GM12864 (cell line): ENCODE results near the gene GNAS-AS1.

Source experiments
- DNase-seq: peaks from one replicate; pipeline ENCODE4 v3.0.0-alpha.2; 2011; ENCODE audit warnings: low read depth
- H3K4me3 ChIP-seq: 2 replicates; pipeline ENCODE4 v1.5.1; 2011; ENCODE audit warnings: mild to moderate bottlenecking, low read depth, low read length, control low read depth
- TF ChIP-seq, protein P1 (sequence below): IDR thresholded peaks from 2 replicates; pipeline ENCODE4 v1.5.1; 2011; ENCODE audit warnings: low read depth, mild to moderate bottlenecking, moderate library complexity, low read length, control low read depth, inconsistent platforms; ENCODE audit errors: missing control alignments

The GNAS-AS1 gene

DNA sequence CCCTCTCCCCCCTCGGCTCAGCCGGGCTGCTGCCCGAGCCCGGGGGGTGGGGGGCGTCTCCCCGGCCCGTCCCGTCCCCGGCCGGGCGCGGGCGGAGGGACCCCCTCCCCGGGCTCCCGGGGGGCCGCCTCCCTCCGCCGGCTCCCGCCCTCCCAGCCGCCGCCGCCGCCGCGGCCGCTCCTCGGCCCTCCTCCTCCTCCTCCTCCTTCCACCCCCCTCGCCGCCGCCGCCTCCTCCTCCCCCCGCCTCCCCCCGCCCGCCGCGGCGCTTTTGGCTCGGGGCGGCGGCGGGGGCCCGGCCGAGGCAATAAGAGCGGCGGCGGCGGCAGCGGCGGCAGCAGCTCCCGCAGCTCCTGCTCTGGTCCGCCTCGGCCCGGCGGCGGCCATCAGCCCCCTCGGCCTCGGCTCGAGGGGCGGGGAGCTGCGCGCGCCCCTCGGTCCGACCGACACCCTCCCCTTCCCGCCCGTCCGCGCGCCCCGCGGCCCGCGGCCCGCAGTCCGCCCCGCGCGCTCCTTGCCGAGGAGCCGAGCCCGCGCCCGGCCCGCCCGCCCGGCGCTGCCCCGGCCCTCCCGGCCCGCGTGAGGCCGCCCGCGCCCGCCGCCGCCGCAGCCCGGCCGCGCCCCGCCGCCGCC lies 40.5 kb upstream of the GNAS-AS1 start:
- DNase-seq = no peak
- TF ChIP-seq, protein P1, sequence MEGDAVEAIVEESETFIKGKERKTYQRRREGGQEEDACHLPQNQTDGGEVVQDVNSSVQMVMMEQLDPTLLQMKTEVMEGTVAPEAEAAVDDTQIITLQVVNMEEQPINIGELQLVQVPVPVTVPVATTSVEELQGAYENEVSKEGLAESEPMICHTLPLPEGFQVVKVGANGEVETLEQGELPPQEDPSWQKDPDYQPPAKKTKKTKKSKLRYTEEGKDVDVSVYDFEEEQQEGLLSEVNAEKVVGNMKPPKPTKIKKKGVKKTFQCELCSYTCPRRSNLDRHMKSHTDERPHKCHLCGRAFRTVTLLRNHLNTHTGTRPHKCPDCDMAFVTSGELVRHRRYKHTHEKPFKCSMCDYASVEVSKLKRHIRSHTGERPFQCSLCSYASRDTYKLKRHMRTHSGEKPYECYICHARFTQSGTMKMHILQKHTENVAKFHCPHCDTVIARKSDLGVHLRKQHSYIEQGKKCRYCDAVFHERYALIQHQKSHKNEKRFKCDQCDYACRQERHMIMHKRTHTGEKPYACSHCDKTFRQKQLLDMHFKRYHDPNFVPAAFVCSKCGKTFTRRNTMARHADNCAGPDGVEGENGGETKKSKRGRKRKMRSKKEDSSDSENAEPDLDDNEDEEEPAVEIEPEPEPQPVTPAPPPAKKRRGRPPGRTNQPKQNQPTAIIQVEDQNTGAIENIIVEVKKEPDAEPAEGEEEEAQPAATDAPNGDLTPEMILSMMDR = no peak
- H3K4me3 ChIP-seq = peak overlapping the region; percentile 79

DNA sequence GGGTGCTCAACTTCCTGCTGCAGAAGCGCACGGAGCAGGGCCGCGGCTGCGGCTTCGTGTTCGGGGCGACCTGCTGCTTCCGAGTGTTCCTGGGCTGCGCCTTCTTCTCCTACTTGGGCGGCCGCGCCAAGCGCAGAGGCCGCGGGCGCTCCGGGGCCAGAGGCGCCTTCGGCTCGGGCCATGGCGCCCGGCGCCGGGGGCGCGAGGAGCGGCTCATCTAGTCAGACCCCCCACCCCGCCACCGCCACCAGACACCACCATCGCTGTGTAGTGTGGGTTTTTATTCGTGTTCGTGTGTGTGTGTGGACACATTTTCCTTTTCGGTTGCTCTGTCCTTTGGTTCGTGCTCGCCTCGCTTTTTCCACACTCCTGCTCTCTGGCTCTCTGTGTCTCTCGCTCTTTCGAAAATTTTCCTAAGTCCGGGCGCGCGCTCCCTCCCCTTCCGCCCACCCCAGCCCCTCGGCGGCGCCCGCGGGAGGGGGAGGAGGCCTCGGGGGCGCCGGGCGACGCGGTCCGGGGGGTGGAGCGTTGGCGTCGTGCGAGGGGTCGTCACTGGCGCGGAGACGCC lies 39.9 kb upstream of the GNAS-AS1 start:
- no peak for DNase-seq
- H3K4me3 ChIP-seq = peak overlapping the region; percentile 65
- TF ChIP-seq, protein P1 = no peak

DNA sequence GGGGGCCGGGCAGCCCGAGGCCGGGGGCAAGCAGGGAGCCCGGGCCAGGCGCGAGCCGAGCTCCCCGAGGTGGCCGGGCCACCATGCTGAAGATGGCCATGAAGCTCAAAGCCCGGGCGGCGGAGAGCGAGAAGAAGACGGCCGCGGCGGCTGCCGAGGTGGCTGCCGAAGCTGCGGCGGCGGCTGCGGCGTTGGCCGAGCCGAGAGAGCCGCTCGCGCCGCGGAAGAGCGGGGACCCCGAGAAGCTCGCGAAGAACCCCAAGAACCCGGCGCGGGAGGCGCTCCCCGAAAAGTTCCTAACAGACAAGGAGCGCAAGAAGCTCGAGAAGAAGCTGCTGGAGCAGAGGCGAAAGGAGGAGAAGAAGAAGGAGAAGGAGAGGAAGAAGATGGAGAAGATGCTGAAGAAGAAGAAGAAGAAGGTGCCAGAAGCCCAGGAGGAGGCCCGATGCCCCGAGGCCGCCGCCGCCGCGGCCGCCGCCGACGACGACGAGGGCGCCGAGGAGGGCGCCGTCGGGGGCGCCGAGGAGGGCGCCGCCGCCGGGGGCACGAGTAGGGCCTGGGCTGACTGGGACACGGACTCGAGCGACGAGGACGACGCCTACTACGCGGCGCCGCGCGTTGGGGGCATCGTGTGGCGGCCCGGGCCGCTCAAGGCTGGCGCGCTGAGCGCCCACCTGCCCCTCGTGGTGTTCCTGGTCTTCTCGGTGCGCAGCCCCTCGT lies 39.3 kb upstream of the GNAS-AS1 start:
- TF ChIP-seq, protein P1 = no peak
- DNase-seq = no peak

DNA sequence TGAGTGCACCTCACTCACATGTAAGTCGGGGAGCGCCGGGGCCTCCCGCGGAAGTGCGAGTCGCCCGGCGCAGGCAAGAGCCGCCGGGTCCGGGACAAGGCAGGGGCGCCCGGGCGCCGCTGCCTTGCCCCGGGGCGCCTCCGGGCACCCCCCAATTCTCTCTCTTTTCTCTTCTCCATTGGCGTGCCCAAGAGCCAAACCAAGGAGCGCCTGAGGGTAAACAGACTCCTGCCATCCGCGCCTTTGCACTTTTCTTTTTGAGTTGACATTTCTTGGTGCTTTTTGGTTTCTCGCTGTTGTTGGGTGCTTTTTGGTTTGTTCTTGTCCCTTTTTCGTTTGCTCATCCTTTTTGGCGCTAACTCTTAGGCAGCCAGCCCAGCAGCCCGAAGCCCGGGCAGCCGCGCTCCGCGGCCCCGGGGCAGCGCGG lies 38.6 kb upstream of the GNAS-AS1 start:
- TF ChIP-seq, protein P1 = no peak
- no peak for DNase-seq
- H3K4me3 ChIP-seq = peak overlapping the region; percentile 65

More for the DNA sequence above, 39.3 kb upstream of the GNAS-AS1 start:
- peak overlapping the region; percentile 65 for H3K4me3 ChIP-seq

DNA sequence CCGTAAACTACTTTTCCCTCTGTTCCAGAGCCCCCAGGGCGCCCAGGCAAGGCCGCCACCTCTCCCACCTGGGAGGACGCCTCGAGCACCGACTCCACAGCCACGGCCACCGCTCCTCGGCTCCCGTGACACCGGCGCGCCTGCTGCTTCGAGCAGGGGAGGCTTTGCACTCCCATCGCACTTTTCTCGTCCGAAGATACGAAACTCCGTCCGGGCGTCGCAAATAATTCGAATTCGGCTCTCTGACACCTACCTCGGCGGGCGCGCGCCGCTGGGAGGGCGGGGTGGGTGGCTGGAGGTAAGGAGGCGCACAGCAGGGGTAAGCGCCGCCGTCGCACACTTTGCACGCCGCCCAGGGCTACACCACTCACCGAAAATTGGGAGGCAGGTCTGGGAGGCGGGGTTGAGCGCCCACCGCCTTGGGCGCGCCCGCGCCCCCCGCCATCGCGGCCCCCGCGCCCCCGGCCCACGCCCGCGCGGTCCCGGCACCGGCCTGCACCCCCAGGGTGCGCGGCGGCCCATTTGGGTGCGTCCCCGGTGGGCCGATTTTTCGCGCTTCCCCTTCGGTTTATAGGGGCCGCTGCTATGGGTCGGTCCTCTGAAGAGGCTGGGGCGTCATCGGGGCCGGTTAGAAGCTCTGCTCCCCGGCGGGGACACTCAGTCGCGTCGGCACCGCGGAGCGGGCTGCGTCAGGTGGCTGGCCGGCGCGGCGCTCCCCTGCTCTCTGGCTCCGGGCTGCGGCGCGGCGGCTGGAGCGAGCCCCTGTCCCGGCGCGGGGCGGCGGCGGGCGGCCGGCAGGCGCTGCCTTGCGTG lies 38.0 kb upstream of the GNAS-AS1 start:
- no peak for DNase-seq
- TF ChIP-seq, protein P1 = no peak
- peak overlapping the region; percentile 69 for H3K4me3 ChIP-seq

DNA sequence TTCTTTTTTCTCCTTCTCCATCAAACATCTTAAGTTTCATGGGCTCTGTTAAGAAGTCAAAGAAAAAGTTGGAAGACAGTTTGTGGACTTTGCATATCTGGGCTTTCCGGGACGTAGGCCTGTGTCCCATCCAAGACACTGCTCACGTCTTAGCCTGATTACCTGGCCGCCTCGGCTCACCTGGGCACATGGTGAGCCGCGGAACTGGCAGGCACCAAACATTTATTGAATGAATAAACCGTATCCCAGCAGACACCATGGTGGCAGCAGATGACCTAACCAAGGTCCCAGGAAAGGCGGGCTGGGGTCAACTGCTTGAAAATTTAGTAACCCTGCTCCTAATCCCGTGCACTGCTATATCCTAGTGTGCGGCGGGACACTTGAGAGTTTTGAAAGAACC lies 37.4 kb upstream of the GNAS-AS1 start:
- TF ChIP-seq, protein P1 = no peak
- peak overlapping the region; percentile 69 for H3K4me3 ChIP-seq
- DNase-seq = no peak
